Esophagus squamous epithelium (tissue), 5 donors: Measurements from ENCODE around the gene RPLP2. TPM values are rescaled to one million over a fixed set of nuclear protein-coding genes. Genes with fewer than 3 reads are reported as not detected.
A peak's percentile ranks its signal among the peaks of the same experiment; 100 is the strongest.

Source experiments
- DNase-seq: peaks from one replicate; lab custom pipeline; 2025; lab: John Stamatoyannopoulos, UW
- H3K27ac ChIP-seq, 4 donors: fragments of 200-600 bp; sonication (generic); one replicate each; pipeline ENCODE4 v1.5.1; 2016 to 2019; ENCODE audit warnings: mild to moderate bottlenecking in 1 of 4
- H3K27me3 ChIP-seq, 4 donors: fragments of 200-600 bp; sonication (generic); 1 replicate in 3 of 4; 2 replicates in 1 of 4; pipeline versions ENCODE4 v1.5.1 to v1.6.0; 2017 to 2021; ENCODE audit warnings: antibody characterized with exemption in 1 of 4
- H3K36me3 ChIP-seq, 3 donors: fragments of 200-600 bp; sonication (generic); one replicate each; pipeline ENCODE4 v1.5.1; 2016 to 2019
- H3K4me1 ChIP-seq, 3 donors: fragments of 200-600 bp; sonication (generic); one replicate each; pipeline ENCODE4 v1.5.1; 2017 to 2019
- H3K4me3 ChIP-seq, 4 donors: fragments of 200-600 bp; sonication (generic); 1 replicate in 3 of 4; 2 replicates in 1 of 4; pipeline ENCODE4 v1.5.1; 2016 to 2019; ENCODE audit warnings: mild to moderate bottlenecking in 2 of 4, moderate library complexity in 1 of 4
- H3K9me3 ChIP-seq, 3 donors: fragments of 200-600 bp; sonication (generic); one replicate each; pipeline ENCODE4 v1.5.1; 2016 to 2019
- POLR2A ChIP-seq, 4 donors: fragments of 450-650 bp; IDR thresholded peaks; one replicate each; pipeline ENCODE4 v1.6.1; 2017; ENCODE audit warnings: antibody characterized with exemption in 4 of 4, mild to moderate bottlenecking in 4 of 4, moderate library complexity in 3 of 4
- WGBS, 2 donors: methylation state at CpG; one replicate each; pipeline ENCODE4 v1.1.5; 2018; 5-methylcytosine and 5-hydroxymethylcytosine counted together
- intact Hi-C: fragments of 100-400 bp; cut with DNase I; formaldehyde crosslinking; loops from one replicate; pipeline ENCODE4 v1.15.0; 2022
- total RNA-seq, 4 donors: library from RNA; depleted of rRNA; stranded (reverse); fragments of >200 nt; gene quantifications; one replicate each; pipeline ENCODE4 v1.1.0, GENCODE V29; 2016
- TF ChIP-seq, protein P1 (sequence below), 6 experiments: fragments of 450-650 bp in 4 of 6; fragments of 200-600 bp in 2 of 6; sonication (generic) in 2 of 6; IDR thresholded peaks; one replicate each; pipeline ENCODE4 v1.5.1; 2016 to 2019; ENCODE audit warnings: antibody characterized with exemption in 6 of 6, mild to moderate bottlenecking in 4 of 6, moderate library complexity in 4 of 6
- donor health status: DM: yes; HTN: yes; CAD: no.

The RPLP2 gene
- total RNA-seq, 4 donors from 2014 or later = 232 to 871 (median 490) TPM

DNA sequence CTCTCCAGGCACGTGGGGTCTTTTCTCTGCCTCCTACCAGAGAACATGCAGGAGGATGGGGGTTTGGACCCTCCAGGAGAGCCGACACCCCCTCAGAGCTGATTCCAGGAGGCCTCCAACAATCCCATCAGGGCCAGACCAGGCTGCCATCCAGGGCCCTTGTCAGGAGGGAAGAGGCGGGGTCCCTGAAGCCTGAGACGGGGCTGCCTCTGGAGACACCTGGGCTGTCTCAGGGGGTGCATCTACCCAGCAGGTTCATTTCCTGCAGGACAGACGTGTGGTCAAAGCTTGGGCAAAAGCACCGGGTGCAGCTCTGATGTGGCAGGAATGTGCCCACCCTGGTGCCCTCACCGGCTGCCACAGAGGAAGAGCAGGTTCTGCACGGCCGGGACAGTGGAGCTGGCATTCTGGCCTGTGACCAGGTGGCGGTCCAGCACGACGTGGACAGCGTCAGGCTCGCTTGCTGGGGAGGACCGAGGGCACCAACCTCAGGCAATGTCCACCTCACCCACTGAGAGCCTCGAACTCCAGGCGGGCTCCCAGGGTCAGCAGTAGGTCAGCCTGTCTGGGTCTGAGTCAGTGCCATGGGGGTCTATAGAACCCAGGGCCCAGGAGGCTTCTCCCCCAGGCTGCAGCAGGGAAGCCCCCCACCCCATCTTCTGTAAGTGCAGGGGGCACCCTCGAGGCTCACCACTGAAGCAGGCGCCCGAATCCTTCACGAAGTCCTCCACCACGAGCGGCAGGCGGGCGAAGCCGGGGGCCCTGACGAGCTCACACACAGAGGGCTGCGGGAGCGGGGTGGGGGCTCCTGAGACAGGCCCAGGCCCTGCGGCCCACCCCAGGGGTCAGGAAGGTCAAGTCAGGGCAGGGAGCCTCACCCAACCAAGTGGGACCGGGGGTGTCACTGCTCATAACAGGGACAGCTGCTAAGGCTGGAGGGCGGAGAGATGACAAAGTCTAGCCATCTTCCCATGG, 38.8 kb upstream of the RPLP2 start:
- intact Hi-C loops = no loop called here
- Histone ChIP-seq H3K4me3 (no peak overlapping the region), H3K27ac (no peak overlapping the region), H3K4me1 (peaks cover 9 to 40% (median 12%) of the 10 kb centered on the region in 3 donors), H3K27me3 (no peaks in the 10 kb centered on the region), H3K9me3 (no peaks in the 10 kb centered on the region), H3K36me3 (peaks cover 15 to 90% (median 34%) of the 10 kb centered on the region in 3 donors)
- no peak for DNase-seq
- 84% methylated on average over 7 of the region's 32 CpGs; no CpG with 5 or more reads in 1 of the 2 donors for WGBS, 2 donors
- no peak for TF ChIP-seq POLR2A (IDR thresholded peaks at IDR 0.05)
- TF ChIP-seq, protein P1, sequence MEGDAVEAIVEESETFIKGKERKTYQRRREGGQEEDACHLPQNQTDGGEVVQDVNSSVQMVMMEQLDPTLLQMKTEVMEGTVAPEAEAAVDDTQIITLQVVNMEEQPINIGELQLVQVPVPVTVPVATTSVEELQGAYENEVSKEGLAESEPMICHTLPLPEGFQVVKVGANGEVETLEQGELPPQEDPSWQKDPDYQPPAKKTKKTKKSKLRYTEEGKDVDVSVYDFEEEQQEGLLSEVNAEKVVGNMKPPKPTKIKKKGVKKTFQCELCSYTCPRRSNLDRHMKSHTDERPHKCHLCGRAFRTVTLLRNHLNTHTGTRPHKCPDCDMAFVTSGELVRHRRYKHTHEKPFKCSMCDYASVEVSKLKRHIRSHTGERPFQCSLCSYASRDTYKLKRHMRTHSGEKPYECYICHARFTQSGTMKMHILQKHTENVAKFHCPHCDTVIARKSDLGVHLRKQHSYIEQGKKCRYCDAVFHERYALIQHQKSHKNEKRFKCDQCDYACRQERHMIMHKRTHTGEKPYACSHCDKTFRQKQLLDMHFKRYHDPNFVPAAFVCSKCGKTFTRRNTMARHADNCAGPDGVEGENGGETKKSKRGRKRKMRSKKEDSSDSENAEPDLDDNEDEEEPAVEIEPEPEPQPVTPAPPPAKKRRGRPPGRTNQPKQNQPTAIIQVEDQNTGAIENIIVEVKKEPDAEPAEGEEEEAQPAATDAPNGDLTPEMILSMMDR (IDR thresholded peaks at IDR 0.05) = no peak

DNA sequence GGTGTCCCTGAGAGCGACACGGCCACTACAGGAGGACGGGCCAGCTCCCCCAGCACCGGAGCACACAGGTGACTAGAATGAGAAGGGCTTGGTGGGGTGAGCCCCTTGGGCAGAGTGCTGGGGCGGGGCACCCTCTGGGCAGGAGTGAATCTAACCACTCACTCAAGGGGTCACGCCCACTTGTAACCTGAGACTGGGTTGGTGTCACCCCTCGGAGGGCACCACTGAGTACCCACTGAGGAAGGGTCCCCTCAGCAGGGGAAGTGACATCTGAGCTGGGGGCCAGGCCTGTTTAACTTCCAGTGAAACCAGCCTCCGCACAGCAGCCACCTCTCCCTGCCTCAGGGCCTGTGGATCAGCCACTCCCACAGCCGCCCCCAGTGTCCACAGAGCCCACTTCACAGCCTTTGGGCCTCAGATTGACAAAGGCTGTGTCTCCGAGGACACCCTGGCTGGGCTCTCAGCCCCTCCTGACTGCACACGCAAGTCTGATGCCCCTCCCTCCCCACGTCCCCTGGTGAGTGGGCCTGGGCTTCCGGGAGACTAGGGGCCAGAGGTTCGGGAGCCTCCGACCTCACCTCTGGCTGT, 38.1 kb upstream of the RPLP2 start:
- 43 to 100% methylated on average over 1 to 2 of the region's 15 CpGs for WGBS, 2 donors
- H3K4me1 ChIP-seq = peaks cover 17 to 48% (median 18%) of the 10 kb centered on the region in 3 donors
- H3K27ac ChIP-seq = no peak overlapping the region
- no peak overlapping the region for H3K4me3 ChIP-seq
- no peak for TF ChIP-seq POLR2A (IDR thresholded peaks at IDR 0.05)
- TF ChIP-seq, protein P1 (IDR thresholded peaks at IDR 0.05) = no peak
- intact Hi-C loops = no loop called here
- H3K36me3 ChIP-seq = peaks cover 9 to 82% (median 27%) of the 10 kb centered on the region in 3 donors
- no peaks in the 10 kb centered on the region for H3K9me3 ChIP-seq
- no peak for DNase-seq
- no peaks in the 10 kb centered on the region for H3K27me3 ChIP-seq

DNA sequence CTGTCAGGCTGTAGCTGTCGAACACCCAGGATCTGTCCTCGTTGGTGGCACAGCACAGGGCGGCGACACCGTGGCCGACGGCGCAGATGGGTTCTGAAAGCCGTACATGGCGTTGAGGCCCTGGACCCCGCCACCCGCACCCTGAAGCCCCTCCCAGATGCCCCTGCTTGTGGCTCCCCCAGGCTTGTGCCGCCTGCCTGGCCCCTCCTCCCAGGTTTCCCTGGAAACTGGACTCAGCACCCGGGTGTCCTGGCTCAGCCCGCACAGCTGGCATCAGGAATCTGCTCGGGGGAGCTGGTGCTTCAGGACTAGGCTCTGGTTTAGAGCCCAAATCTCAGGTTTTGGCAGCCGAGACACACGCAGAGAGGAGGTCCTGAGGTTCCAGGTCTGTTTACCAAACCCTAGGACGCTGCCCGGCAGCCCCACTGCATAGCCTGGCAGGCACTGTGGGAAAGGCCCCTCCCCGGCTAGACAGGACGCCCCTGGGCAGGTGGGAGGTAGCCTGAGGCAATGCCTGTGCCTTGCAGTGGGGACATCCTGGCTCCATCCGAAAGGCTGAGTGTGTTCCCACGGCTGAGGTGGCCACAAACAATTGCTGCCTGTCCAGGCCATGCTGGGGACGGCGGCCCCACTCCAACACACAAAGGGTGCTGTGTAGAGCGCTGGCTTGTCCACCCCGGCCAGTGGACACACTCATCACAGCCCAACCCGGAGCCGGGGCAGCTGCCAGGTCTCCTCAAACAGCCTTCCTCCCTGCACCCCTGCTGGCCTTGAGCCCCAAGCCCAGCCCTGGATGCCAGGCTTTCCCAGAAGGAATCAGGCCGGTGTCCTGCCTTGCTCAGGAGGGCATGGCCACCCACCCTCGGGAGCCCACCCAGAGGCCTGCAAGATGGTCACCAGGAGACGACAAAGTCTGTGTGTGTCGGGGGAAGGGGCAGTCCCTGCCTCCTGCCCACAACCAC, 37.1 kb upstream of the RPLP2 start:
- Histone ChIP-seq H3K9me3 (no peaks in the 10 kb centered on the region), H3K4me3 (no peak overlapping the region), H3K27me3 (no peaks in the 10 kb centered on the region), H3K27ac (no peak overlapping the region), H3K36me3 (peaks cover 9 to 72% (median 27%) of the 10 kb centered on the region in 3 donors), H3K4me1 (peaks cover 17 to 51% (median 18%) of the 10 kb centered on the region in 3 donors)
- intact Hi-C loops = no loop called here
- no peak for TF ChIP-seq POLR2A (IDR thresholded peaks at IDR 0.05)
- TF ChIP-seq, protein P1 (IDR thresholded peaks at IDR 0.05) = no peak
- 80 to 93% methylated on average over 1 to 11 of the region's 34 CpGs for WGBS, 2 donors
- no peak for DNase-seq

DNA sequence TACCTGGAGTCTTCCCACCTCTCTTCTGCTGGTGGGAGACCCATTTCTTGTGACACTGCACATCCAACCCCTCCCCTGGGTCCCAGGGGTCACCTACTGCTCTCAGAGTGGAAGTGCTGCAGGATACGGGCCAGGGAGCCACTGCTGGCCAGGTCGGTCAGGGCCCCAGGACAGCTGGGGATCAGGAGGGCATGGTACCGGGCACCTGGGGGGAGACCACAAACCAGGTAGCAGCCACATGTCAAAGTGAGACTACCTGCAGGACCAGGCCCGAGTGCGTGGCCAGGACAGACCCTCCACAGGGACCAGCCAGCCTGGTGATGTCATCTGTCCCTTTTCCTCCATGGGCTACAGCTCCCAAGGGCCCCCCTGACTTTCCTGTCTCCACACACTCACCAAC, 36.3 kb upstream of the RPLP2 start:
- intact Hi-C loops = no loop called here
- Histone ChIP-seq H3K27ac (peak overlapping the region in 1 of 4 donors; percentile 20), H3K4me1 (peaks cover 22 to 58% (median 23%) of the 10 kb centered on the region in 3 donors), H3K27me3 (no peaks in the 10 kb centered on the region), H3K9me3 (no peaks in the 10 kb centered on the region), H3K36me3 (peaks cover 9 to 65% (median 27%) of the 10 kb centered on the region in 3 donors), H3K4me3 (no peak overlapping the region)
- no peak for DNase-seq
- TF ChIP-seq POLR2A (IDR thresholded peaks at IDR 0.05) = no peak
- TF ChIP-seq, protein P1 (IDR thresholded peaks at IDR 0.05) = no peak
- WGBS, 2 donors = 100% methylated on average over 1 to 2 of the region's 5 CpGs
